HFF-Myc (cell line): Measurements from ENCODE around the gene EQTN.

Experiments
- DNase-seq: peaks from one replicate; pipeline ENCODE4 v3.0.0-alpha.2; 2011; ENCODE audit warnings: low read depth; ENCODE audit errors: extremely low read depth
- H3K4me3 ChIP-seq: replicated peaks from 2 replicates; pipeline ENCODE4 v1.5.1; 2011; ENCODE audit warnings: low read depth, mild to moderate bottlenecking, control low read depth, low read length
- TF ChIP-seq, protein P1 (sequence below): IDR thresholded peaks from 2 replicates; pipeline ENCODE4 v1.5.1; 2012; ENCODE audit warnings: mild to moderate bottlenecking, low read depth, low read length, control low read depth; ENCODE audit errors: missing control alignments

The EQTN gene

DNA sequence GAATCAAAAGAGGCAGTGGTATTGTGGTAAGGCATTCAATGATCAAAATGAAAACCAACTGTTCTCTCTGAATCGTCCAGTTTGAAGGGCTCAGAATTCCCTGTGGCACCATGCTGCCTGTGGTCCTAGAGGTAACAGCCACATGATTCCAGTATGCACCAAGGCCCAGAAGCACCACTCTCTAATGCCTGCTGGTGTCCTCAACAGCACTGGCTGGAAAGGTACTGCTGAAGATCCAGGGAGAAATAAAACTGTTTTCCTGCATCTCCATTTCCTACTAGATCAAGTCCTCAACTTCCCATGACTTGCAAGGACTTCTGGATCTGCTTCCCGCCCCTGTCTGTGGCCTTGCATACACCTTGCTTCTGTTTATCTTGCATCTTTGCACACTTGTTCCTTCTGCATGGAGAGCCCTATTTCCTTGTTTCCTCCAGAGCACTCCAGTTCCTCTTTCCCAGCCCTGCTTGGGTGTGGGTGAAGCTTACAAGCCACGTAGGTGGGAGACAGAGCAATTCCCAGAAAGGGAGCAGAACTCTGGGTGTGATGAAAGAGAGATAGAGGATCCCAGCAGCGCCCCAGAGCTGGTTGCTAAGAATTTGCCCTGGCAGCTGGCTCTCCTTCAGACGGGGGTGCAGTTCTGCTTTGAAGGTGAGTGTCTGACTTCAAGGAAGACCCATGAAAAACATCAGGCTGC, 41.0 kb upstream of the EQTN start:
- H3K4me3 ChIP-seq, result no peak overlapping the region
- TF ChIP-seq, protein P1, sequence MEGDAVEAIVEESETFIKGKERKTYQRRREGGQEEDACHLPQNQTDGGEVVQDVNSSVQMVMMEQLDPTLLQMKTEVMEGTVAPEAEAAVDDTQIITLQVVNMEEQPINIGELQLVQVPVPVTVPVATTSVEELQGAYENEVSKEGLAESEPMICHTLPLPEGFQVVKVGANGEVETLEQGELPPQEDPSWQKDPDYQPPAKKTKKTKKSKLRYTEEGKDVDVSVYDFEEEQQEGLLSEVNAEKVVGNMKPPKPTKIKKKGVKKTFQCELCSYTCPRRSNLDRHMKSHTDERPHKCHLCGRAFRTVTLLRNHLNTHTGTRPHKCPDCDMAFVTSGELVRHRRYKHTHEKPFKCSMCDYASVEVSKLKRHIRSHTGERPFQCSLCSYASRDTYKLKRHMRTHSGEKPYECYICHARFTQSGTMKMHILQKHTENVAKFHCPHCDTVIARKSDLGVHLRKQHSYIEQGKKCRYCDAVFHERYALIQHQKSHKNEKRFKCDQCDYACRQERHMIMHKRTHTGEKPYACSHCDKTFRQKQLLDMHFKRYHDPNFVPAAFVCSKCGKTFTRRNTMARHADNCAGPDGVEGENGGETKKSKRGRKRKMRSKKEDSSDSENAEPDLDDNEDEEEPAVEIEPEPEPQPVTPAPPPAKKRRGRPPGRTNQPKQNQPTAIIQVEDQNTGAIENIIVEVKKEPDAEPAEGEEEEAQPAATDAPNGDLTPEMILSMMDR, result no peak
- no peak for DNase-seq

DNA sequence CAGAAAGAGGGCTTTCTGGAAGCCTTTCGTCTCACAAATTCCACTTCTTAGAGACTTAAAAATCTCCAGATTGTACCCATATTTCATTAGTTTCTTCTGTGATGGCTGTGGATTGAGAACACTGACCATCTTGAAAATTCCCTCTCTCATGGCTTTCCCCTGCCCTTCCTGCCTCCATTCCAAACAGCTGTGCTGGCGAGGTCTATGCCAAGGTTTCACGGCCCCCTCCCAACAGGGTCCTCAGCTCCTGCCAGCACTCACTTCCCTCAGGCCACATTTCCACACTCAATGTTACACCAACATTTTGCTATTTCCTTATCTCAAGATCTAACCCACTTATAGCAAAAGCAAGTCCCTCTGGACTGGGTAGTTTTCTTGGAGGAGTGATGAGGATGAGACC, 40.3 kb upstream of the EQTN start:
- DNase-seq, result no peak
- no peak overlapping the region for H3K4me3 ChIP-seq
- TF ChIP-seq, protein P1, result no peak

DNA sequence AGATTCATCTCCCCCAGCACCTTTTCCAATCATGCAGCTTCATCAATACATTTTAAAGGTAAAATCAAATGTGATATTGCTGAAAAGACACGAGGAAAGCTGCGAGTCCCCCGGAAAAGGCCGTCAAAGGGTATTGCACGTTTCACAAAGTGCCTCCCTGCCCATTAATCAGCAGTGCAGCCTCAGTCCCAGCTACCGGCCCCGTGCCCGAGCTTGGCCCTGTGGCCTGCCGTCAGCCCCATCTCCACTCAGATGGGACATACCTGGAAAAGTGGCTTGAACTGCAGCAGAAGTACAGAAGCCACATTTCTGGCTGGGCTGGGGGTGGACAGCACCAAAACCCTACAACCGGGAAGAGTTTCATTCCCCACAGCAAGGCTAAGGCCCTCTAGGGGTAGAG, 39.9 kb upstream of the EQTN start:
- TF ChIP-seq, protein P1, result no peak
- no peak for DNase-seq
- H3K4me3 ChIP-seq, result no peak overlapping the region

DNA sequence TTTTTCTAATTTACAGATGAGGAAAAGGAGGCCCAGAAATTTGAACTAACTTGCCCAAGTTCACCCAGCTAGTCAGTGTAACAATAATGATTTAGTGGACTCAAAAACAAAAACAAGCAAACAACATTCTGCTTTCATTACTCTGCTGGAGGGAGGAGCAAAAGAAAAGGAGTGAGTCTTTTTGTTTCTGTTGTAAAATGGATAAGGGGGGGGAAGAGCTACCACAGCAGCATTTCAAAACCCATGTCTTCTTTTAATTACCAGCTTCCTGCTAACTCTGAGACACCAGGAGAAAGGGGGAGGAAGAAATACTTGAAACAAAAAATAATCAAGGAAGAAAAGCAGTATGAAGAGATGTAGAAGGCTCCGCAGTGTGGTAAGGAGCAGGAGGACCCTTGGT, 39.2 kb upstream of the EQTN start:
- DNase-seq, result no peak
- TF ChIP-seq, protein P1, result no peak
- H3K4me3 ChIP-seq, result no peak overlapping the region

DNA sequence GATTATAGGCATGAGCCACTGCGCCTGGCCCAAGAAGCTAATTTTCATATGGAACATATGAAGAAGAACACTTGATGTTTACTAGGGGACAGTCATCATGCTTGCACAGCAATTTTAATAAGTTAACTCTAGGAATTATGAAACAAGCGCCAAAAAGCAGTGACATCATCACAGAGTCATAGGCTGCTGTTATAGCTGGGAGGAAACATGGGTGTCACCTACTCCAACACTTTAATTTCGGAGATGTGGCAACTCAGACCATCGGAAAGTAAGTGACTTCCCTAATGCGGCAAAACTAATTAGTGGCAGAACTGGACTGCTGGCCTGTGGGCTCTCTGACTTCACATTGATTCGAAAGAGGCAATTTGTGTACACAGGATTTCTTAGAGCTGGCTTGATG, 38.1 kb upstream of the EQTN start:
- TF ChIP-seq, protein P1, result no peak
- no peak for DNase-seq
- no peak overlapping the region for H3K4me3 ChIP-seq

DNA sequence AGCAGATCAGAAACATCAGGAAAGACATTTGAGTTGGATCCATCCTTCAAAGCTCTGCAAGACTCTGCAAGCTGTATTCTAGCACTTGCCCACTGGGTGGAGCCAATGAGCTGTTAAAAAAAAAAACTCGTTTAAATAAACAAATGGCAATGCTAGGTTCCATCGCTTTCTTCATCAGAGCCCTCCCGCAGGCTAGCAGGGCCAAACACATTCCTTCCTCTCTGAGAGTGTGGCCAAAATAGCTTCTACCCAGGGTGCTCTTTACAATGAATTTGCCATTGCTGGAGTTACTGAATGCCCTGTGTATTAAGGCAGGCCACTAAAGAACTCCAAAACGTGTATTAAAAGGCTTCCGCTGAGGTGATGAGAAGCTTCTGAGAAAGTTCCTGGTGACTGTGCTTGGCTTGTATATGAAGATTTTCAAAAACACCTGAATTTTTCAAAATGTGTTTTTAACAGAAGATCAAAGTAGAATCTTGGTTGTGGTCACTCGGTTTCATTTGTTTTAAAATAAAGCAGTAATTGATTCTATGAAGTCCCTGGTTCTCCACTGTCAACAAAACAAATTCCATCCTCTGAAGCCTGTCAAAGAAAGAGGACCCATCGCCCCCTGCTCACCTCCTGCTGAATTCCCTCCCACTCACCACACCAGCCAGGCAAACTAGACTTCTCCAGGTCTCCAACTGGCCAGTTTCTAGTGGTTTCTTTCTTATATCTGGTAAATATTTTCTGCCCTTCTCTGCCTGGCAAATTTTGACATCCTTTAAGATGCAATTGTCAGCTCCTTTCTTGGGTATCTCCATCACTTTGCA, 36.5 kb upstream of the EQTN start:
- peak; percentile 45 for DNase-seq
- no peak overlapping the region for H3K4me3 ChIP-seq
- TF ChIP-seq, protein P1, result peak; percentile 72
